NT2/D1 (cell line): Measurements from ENCODE around the gene SIAE.

Experiments used
- DNase-seq: peaks from one replicate; pipeline ENCODE4 v3.0.0-alpha.2; 2011; ENCODE audit warnings: low read depth, low spot score
- H3K27me3 ChIP-seq: 2 replicates; pipeline ENCODE4 v1.6.0; 2011; ENCODE audit warnings: mild to moderate bottlenecking; ENCODE audit not compliant: insufficient read length, insufficient read depth
- H3K36me3 ChIP-seq: 2 replicates; pipeline ENCODE4 v1.6.1; 2011; ENCODE audit warnings: mild to moderate bottlenecking, low read length, mixed read lengths; ENCODE audit not compliant: insufficient read depth, insufficient read length
- H3K4me1 ChIP-seq: 2 replicates; pipeline ENCODE4 v1.5.1; 2011; ENCODE audit not compliant: insufficient read depth, insufficient read length
- H3K4me3 ChIP-seq: 2 replicates; pipeline ENCODE4 v1.5.1; 2011; ENCODE audit warnings: low read depth; ENCODE audit not compliant: insufficient read length
- H3K9ac ChIP-seq: 2 replicates; pipeline ENCODE4 v1.6.0; 2011; ENCODE audit warnings: low read depth; ENCODE audit not compliant: insufficient read length
- H3K9me3 ChIP-seq: 2 replicates; pipeline ENCODE4 v1.5.1; 2011; ENCODE audit warnings: mild to moderate bottlenecking, low read length; ENCODE audit not compliant: insufficient read depth
- SUZ12 ChIP-seq: IDR thresholded peaks from 2 replicates; pipeline ENCODE4 v1.6.1; 2011; ENCODE audit not compliant: insufficient read length, insufficient read depth; ENCODE audit errors: extremely low read depth
- YY1 ChIP-seq: IDR thresholded peaks from 2 replicates; pipeline ENCODE4 v1.6.1; 2011; ENCODE audit not compliant: insufficient read length, insufficient read depth
- ZNF274 ChIP-seq: IDR thresholded peaks from 2 replicates; pipeline ENCODE4 v1.6.1; 2011; ENCODE audit warnings: mild to moderate bottlenecking, low read depth, low read length

SIAE gene

DNA sequence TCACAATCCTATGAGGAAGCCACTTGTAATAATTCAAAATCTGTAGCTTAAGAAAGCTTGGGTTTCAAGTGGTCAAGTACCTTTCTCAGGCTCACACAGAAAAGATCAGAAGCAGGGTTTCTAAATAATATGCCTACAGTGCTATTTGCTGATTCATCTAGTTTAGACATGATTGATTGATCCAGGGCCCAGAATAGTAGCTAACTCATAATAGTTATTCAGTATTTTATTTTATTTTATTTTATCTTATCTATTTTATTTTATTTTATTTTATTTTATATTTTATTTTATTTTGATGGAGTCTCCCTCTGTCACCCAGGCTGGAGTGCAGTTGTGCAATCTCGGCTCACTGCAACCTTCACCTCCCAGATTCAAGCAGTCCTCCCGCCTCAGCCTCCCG lies 78.2 kb downstream of the SIAE start:
- Histone ChIP-seq H3K9me3 (no peaks in the 10 kb centered on the region), H3K27me3 (no peaks in the 10 kb centered on the region), H3K9ac (no peak overlapping the region), H3K4me3 (no peak overlapping the region), H3K4me1 (no peaks in the 10 kb centered on the region), H3K36me3 (no peaks in the 10 kb centered on the region)
- no peak for DNase-seq
- TF ChIP-seq YY1: no peak

DNA sequence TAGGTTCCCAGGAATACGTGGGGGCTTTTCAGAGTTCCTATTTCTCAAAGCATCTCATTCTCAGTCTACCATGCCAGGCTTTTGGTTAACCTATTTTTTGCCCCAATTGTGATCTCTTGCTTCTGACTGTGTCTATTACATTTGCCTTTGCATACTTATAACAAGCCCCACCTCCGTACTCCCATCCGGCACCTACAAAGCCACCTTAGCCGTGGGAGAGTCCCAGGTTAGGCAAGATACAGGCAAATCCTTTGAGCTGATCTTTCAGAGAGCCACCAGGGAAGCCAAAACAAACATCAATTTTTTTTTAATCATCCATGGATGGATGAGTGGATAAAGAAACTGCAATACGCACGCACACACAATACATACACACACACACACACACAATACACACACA lies 80.9 kb downstream of the SIAE start:
- Histone ChIP-seq H3K4me1 (no peaks in the 10 kb centered on the region), H3K9ac (no peak overlapping the region), H3K4me3 (no peak overlapping the region), H3K27me3 (no peaks in the 10 kb centered on the region), H3K36me3 (no peaks in the 10 kb centered on the region), H3K9me3 (no peaks in the 10 kb centered on the region)
- no peak for DNase-seq
- TF ChIP-seq YY1: no peak

GRCh38 chr11:124591430-124591829 lies 82.1 kb downstream of the SIAE start:
- Histone ChIP-seq H3K4me1 (no peaks in the 10 kb centered on the region), H3K36me3 (no peaks in the 10 kb centered on the region), H3K4me3 (no peak overlapping the region), H3K9me3 (no peaks in the 10 kb centered on the region), H3K27me3 (no peaks in the 10 kb centered on the region), H3K9ac (no peak overlapping the region)
- no peak for DNase-seq
- TF ChIP-seq YY1 (no peak), SUZ12 (no peak), ZNF274 (no peak)

DNA sequence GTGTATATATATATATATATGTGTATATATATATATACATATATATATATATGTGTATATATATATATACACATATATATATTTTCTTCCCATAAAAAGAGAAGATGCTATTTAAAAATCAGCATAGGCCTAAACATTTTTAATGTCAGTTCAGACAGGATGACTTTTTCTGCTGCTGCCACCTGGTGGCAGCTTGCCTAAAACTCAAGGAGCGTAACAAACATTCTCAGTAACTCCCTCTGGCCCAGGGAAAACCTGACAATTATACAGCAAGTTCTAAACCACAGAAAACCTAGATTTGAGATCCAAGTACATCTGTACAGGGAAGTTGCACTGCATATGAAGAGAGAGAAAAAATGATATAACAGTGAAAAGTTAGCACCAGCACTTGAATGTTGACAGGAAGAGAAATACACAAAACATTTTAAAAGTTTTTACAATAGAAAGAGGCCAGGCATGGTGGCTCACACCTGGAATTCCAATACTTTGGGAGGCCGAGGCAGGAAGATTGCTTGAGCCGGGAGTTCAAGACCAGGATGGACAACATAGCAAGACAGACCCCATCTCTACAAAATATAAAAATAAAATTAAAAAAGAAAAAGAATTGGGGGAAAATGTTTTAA lies 87.2 kb downstream of the SIAE start:
- Histone ChIP-seq H3K9ac (no peak overlapping the region), H3K4me1 (no peaks in the 10 kb centered on the region), H3K4me3 (no peak overlapping the region), H3K36me3 (no peaks in the 10 kb centered on the region), H3K27me3 (no peaks in the 10 kb centered on the region), H3K9me3 (no peaks in the 10 kb centered on the region)
- no peak for TF ChIP-seq ZNF274
- peak; percentile 48 for DNase-seq

GRCh38 chr11:124584681-124585372 lies 88.7 kb downstream of the SIAE start:
- Histone ChIP-seq H3K36me3 (no peaks in the 10 kb centered on the region), H3K9ac (no peak overlapping the region), H3K9me3 (no peaks in the 10 kb centered on the region), H3K27me3 (no peaks in the 10 kb centered on the region), H3K4me3 (no peak overlapping the region), H3K4me1 (no peaks in the 10 kb centered on the region)
- no peak for DNase-seq
- no peak for TF ChIP-seq ZNF274
- no peak for TF ChIP-seq SUZ12
- TF ChIP-seq YY1: no peak

DNA sequence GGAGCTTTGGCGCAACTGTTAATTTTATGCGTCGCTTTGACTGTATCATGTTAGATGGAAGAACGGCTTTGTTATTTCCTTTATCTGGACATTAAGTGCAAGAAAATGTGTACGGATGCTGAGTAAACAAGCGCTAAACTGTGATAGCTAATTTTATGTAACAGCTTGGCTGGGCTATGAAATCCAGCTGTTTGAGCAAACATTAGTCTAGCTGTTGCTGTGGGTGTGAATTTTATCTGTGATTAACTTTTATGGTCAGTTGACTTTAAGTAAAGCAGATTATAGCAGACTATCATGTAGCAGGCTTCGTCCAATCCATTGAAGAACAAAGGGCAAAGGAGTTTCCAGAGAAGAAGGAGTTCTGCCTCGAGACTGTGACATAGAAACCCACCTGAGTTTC lies 89.8 kb downstream of the SIAE start:
- Histone ChIP-seq H3K9ac (no peak overlapping the region), H3K9me3 (no peaks in the 10 kb centered on the region), H3K4me1 (no peaks in the 10 kb centered on the region), H3K36me3 (no peaks in the 10 kb centered on the region), H3K4me3 (no peak overlapping the region), H3K27me3 (no peaks in the 10 kb centered on the region)
- no peak for DNase-seq
- no peak for TF ChIP-seq ZNF274
- no peak for TF ChIP-seq YY1
